LNCAP (cell line): ENCODE results near the gene KLC4.

Source experiments
- TF ChIP-seq, protein P1 (sequence below): fragments of 450-650 bp; IDR thresholded peaks from 2 replicates; pipeline ENCODE4 v1.5.1; 2017; ENCODE audit warnings: mild to moderate bottlenecking

Gene KLC4

DNA sequence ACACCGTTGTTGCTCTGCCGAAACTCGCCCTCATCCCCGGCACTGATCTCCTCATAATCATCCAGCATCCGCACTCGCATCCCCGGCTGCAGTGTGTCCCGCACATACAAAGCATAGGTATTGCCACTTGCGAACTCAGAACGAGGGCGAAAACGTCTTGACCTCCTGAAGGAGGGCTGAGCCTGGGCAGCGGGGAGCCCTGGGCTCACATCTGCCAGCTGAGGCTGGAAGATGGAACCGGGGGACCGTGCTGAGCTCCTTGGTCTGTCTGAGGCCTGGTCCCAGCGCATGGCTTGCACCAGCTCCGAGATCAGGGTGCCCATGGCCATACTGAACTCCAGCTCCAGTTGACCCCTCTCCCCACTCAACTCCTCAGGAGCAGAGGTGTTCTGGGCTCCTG lies 8.4 kb upstream of the KLC4 start:
- TF ChIP-seq, protein P1, sequence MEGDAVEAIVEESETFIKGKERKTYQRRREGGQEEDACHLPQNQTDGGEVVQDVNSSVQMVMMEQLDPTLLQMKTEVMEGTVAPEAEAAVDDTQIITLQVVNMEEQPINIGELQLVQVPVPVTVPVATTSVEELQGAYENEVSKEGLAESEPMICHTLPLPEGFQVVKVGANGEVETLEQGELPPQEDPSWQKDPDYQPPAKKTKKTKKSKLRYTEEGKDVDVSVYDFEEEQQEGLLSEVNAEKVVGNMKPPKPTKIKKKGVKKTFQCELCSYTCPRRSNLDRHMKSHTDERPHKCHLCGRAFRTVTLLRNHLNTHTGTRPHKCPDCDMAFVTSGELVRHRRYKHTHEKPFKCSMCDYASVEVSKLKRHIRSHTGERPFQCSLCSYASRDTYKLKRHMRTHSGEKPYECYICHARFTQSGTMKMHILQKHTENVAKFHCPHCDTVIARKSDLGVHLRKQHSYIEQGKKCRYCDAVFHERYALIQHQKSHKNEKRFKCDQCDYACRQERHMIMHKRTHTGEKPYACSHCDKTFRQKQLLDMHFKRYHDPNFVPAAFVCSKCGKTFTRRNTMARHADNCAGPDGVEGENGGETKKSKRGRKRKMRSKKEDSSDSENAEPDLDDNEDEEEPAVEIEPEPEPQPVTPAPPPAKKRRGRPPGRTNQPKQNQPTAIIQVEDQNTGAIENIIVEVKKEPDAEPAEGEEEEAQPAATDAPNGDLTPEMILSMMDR, result no peak

DNA sequence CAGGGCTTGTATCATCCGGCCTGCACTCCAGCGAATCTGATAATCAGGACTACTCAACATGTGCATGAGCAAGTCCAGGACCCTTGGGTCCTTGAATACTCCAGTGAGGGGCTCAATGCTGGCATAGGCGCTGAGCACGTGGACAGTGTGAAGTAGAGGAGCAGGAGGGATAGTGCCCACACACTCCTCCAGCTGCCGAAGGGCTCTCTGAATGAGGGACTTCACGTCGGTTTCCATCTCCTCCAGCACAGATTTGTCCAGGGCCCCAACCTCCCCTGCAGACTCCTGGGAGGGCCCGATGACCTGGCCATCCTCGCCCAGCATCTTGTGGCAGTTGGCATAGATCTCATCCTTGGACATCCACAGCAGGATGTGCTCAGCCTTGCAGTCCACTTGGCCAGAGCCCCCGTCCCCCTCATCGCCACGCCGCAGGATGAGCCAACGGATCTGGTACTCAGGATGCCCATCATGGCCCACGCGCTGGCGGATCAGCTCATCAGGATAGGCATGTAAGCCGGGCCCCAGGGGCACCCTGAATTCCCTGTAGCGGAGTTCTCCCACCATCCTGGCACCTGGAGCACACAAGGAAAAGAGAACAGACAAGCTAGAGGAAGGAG lies 7.1 kb upstream of the KLC4 start:
- TF ChIP-seq, protein P1, result no peak

DNA sequence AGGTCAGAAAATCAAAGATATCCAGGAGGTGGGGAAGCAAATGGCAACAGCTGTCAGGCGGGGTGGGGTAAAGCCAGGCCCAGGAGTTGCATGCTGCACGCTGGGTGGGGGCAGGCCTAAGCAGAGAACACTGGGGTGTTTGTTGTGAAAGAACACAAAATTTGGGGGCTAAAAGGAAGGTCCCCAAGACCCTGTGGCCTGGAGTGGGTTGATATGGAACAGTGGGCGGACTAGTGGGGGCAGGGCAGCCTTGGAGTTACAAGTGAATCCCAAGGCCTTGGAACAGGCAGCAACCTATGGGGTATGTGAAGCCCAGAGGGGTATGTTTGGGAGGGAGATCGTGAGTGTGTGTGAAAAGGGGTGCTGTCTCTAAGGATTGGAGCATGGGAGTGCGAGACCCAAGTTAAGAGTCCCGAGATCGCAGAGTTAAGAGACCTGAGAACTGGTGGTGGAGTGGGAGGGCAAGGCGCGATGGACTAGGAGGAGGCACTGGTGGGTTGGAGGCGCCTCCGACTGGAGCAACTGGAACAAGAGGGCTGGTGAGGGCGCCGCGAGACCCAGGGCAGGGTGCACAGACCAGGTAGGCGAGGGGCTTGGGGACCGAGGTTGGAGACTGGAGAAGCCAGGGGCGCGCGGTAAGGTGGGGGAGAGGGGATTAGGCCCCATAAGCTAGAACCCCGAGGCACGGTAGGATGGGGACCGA lies 6.4 kb upstream of the KLC4 start:
- TF ChIP-seq, protein P1, result no peak

DNA sequence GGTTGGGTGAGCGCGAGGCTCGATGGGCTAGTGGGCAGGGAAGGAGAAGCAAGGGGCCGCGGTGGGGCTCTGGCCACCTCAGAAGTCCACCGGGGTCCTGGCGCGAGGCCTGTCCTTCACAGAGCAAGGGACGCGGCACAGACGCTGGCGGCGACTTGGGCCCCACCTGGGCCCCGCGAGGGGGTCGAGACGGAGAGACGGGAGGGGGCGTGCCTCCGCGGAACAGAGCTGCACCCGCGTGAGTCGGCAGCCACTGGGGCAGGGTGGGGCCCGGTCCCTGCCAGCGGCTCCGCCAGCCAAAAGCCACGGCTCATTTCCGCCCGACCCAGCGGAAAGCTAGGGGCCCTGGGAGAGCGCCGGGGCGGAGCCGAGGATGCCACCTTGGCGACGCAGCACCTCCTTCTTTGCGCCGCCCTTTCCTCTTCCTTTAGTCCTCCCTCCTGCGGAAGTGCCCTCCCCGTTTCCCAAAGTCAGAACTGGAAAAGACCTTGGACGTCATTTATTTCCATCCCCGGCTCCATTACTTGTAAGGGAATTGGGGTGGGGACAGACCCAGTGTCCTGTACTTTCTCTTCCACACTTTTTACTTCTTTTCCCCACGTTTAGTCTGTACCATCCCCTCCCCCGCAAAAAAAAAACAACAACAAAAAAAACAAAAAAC lies 5.8 kb upstream of the KLC4 start, which contains the start of gene CUL7:
CUL7 (minus strand) TSS at position 307 of the 661 bp plus-strand sequence. CDS start 1,063 bp downstream, outside the sequence.
- TF ChIP-seq, protein P1, result no peak

DNA sequence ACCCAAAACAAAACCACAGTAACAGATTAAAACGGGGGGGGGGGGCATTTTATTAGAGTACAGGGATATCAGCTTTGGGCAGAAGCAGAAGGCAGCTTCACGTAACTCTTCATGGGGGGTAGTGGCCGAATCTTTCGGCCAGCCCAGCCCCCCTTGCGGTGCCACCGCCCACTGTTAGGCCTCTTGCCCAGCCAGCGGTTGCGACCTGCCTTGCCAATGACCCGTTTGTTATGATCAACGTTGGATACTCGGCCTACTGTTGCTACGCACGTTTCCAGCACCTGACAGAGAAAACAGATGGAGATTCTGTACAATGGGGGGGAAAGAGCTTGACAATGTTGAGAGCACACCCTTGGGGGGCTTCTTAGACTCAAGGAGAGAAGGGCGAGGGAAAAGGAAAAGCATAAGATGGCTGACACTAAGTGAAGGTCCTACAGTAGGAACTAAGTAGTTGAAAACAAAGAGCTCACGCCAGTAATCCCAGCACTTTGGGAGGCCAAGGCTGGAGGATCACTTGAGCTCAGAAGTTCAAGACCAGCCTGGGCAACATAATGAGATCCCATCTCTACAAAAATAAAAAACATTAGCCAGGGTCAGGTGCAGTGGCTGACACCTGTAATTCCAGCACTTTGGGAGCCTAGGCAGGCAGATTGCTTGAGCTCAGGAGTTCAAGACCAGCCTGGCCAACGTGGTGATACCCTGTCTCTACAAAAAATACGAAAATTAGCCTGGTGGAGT lies 5.1 kb upstream of the KLC4 start:
- TF ChIP-seq, protein P1, result no peak

DNA sequence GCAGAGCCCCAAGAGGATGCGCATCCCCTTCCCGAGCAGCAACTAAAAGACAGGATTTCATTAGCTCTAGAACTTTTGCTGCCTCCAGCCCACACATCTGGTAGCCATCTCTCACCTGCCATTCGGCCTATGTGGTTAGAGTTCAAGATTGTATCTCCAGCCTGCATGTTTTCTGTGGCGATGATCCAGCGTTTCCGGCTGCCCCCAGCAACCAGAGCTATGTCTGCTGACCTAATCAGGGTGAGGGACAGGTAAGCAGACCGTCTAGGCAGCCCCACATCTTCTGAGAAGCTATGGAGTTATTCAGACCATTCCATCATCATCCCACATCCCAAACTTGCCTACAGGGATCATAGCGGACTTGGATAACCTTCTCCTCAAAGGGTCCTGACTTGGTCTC lies 3.5 kb upstream of the KLC4 start:
- TF ChIP-seq, protein P1, result no peak

DNA sequence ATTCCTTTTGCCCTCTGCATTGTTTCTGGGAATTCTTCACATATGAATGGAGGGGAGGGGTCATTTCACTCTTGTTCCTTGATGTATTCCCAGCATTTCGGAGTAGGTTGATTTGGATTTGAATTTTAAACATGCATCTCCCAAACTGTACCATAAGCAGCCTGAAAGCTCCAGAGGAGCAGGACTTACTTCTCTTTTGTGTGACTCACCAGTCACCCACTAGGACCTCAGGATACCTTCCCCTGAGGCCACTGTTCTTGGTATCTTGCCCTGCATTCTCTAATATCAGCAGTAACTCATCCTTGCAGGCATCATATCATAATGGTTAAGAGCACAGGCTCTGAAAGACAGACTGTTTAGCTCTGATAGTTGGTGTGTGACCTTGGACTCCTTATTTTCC lies 900 bp upstream of the KLC4 start:
- TF ChIP-seq, protein P1, result no peak
